Mucosa of descending colon (tissue), 3 donors: Measurements from ENCODE around the gene THRA. TPM values are rescaled to one million over a fixed set of nuclear protein-coding genes. Genes with fewer than 3 reads are reported as not detected.

Experiments used
- ATAC-seq: fragments of 200-7000 bp; cut with Tn5 transposase; one replicate; pipeline ENCODE4 v1.9.1; 2020; ENCODE audit warnings: mild to moderate bottlenecking, moderate library complexity
- DNase-seq, 3 donors: peaks; one replicate each; pipeline ENCODE4 v3.0.0-alpha.2; 2020
- H3K36me3 ChIP-seq: fragments of 200-600 bp; one replicate; pipeline ENCODE4 v1.8.0; 2021; ENCODE audit warnings: low read depth, mild to moderate bottlenecking
- H3K4me1 ChIP-seq: fragments of 200-600 bp; one replicate; pipeline ENCODE4 v1.8.0; 2021; ENCODE audit warnings: low read depth, mild to moderate bottlenecking
- H3K4me3 ChIP-seq: fragments of 200-600 bp; one replicate; pipeline ENCODE4 v1.8.0; 2021; ENCODE audit warnings: mild to moderate bottlenecking
- H3K9me3 ChIP-seq: fragments of 200-600 bp; one replicate; pipeline ENCODE4 v1.8.0; 2021; ENCODE audit warnings: mild to moderate bottlenecking
- CTCF ChIP-seq: fragments of 200-600 bp; IDR thresholded peaks from one replicate; pipeline ENCODE4 v1.8.0; 2022; ENCODE audit warnings: antibody characterized with exemption, mild to moderate bottlenecking
- intact Hi-C, 2 donors: fragments of 100-400 bp; cut with DNase I in 1 of 2; cut with micrococcal nuclease in 1 of 2; formaldehyde crosslinking; loops; one replicate each; pipeline versions ENCODE4 v1.11.0 to v1.11.1; 2022; cut with DNase I, micrococcal nuclease
- total RNA-seq, 3 donors: library from RNA; stranded (reverse); fragmentation: NEBNext Ultra II Directional in 2 of 3; extraction: Animal tissue kit (Norgen Biotek cat#: 25700) in 2 of 3; gene quantifications; one replicate each; pipeline versions ENCODE4 v1.2.1 to v1.2.4, GENCODE V29; 2021 to 2023
- donor health status: DM: no; HTN: no; CAD: no; lungs with moderate emphysema.
- donor health status: DM: no; HTN: no; CAD: no.
- donor health status: DM: no; HTN: yes; CAD: no.

Gene THRA
- total RNA-seq, 3 donors from 2014 or later, result 56.8 to 114 (median 60.0) TPM

GRCh38 chr17:40105861-40106759 is 43.3 kb downstream of the THRA start:
- intact Hi-C loops, result no loop called here
- peak in 1 of 3 donors; percentile 24 for DNase-seq
- ATAC-seq, result no peak
- TF ChIP-seq CTCF, result no peak
- Histone ChIP-seq H3K9me3 (no peaks in the 10 kb centered on the region), H3K36me3 (no peaks in the 10 kb centered on the region), H3K4me1 (peaks cover 92% of the 10 kb centered on the region), H3K4me3 (no peak overlapping the region)

- peaks cover 91% of the 10 kb centered on the region for H3K4me1 ChIP-seq
- DNase-seq (peak in 1 of 3 donors; percentile 43), ATAC-seq (no peak)
- intact Hi-C loops, result no loop called here
- no peaks in the 10 kb centered on the region for H3K36me3 ChIP-seq
- H3K4me3 ChIP-seq, result no peak overlapping the region
- no peaks in the 10 kb centered on the region for H3K9me3 ChIP-seq
- TF ChIP-seq CTCF, result no peak
Measured at GRCh38 chr17:40106760-40107521, 44.2 kb downstream of the THRA start.

GRCh38 chr17:40107522-40108174 is 44.9 kb downstream of the THRA start:
- H3K9me3 ChIP-seq, result no peaks in the 10 kb centered on the region
- ATAC-seq (no peak), DNase-seq (peak in 1 of 3 donors; percentile 37)
- intact Hi-C loops, result no loop called here
- TF ChIP-seq CTCF, result no peak
- H3K4me3 ChIP-seq, result no peak overlapping the region
- H3K36me3 ChIP-seq, result no peaks in the 10 kb centered on the region
- H3K4me1 ChIP-seq, result peaks cover 93% of the 10 kb centered on the region

- Histone ChIP-seq H3K4me1 (peaks cover 92% of the 10 kb centered on the region), H3K4me3 (no peak overlapping the region), H3K9me3 (no peaks in the 10 kb centered on the region), H3K36me3 (no peaks in the 10 kb centered on the region)
- no peak for TF ChIP-seq CTCF
- DNase-seq (peak in 1 of 3 donors; percentile 62), ATAC-seq (no peak)
- intact Hi-C loops, result no loop called here
Measured at GRCh38 chr17:40108970-40109824, 46.4 kb downstream of the THRA start.
